Measurements from ENCODE around the gene B3GAT3. TPM values are rescaled to one million over a fixed set of nuclear protein-coding genes. Genes with fewer than 3 reads are reported as not detected.
A peak's percentile ranks its signal among the peaks of the same experiment; 100 is the strongest.

B3GAT3 gene
- total and polyA plus RNA-seq, 2 experiments from 2014 or later, result 46.4 to 64.9 TPM

DNA sequence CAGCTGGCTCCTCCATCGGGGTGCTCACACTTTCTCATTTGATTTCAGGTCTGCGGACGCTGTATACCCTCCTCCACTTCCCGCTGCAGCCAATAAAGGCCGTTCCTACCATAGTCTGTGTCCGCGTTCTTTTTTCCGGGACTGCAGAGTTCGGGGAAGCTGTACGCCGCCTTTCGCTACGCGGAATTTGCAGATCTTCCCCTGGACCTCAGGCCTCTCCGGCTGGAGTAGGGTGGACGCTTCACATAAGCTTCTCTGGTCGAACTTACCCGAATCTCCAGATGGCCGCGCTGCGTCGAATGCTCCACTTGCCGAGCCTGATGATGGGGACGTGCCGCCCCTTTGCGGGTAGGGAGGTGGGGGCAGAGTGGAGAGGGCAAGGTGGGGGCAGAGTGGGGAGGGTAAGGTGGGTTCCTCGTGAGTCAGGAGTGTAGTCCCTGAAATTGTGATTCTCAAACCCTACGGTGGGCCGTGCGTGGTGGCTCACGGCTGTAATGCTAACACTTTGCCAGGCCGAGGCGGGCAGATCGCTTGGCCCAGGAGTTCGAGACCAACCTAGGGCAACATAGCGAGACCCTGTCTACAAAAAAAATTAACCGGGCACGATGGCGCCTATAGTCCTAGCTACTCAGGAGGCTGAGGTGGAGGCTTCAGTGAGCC, 43.9 kb upstream of the B3GAT3 start:
- peaks cover 2% of the 10 kb centered on the region for H3K36me3 ChIP-seq
- H3K4me1 ChIP-seq (ENCODE audit: low read depth), result peaks cover 15% of the 10 kb centered on the region
- H3K4me3 ChIP-seq, result peak overlapping the region; percentile 67
- no peaks in the 10 kb centered on the region for H3K27me3 ChIP-seq
- TF ChIP-seq, protein P1, sequence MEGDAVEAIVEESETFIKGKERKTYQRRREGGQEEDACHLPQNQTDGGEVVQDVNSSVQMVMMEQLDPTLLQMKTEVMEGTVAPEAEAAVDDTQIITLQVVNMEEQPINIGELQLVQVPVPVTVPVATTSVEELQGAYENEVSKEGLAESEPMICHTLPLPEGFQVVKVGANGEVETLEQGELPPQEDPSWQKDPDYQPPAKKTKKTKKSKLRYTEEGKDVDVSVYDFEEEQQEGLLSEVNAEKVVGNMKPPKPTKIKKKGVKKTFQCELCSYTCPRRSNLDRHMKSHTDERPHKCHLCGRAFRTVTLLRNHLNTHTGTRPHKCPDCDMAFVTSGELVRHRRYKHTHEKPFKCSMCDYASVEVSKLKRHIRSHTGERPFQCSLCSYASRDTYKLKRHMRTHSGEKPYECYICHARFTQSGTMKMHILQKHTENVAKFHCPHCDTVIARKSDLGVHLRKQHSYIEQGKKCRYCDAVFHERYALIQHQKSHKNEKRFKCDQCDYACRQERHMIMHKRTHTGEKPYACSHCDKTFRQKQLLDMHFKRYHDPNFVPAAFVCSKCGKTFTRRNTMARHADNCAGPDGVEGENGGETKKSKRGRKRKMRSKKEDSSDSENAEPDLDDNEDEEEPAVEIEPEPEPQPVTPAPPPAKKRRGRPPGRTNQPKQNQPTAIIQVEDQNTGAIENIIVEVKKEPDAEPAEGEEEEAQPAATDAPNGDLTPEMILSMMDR (IDR thresholded peaks at IDR 0.05; ENCODE audit: low read depth, low read length), result no peak
- no peaks in the 10 kb centered on the region for H3K9me3 ChIP-seq (ENCODE audit: low read depth)
- H3K27ac ChIP-seq, result peak overlapping the region; percentile 89
- DNase-seq (ENCODE audit: low read depth in 1 of 2, low spot score in 1 of 2), result peak; percentile 78 to 79

DNA sequence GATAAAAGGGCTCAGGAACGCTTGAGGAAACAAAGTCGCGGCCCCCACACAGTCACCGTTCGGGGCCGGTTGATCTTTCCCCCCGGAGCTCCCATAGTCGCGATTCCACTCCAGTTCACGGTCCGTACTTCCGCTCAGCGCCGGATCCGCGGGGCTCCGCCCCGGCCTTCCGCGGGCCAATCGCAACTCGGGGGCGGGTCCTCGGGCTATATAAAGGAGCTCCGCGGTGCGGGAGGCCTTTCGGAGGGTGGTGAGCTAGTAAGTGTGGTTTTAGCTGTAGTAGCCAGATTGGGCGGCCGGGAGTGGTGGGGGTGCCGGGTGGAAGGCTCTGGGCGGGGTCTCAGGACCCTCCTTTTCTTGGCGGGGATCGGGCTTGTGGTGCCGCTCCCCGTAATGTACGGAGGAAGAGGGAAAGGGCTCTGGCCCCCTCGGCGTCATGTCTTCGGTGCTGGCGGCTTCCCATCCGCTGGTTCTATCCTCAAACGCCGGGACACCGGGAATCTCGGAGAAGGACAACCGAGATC, 43.4 kb upstream of the B3GAT3 start, which contains the start of the genes C11orf98 and CSKMT:
Gene C11orf98 (minus strand): TSS at position 136 of the 524 bp plus-strand sequence. CDS start 41 bp downstream, at position 95.
Gene CSKMT (plus strand): TSS at position 238 of the 524 bp plus-strand sequence. CDS start 568 bp downstream, outside the sequence.
- H3K27ac ChIP-seq, result peak within 1 kb of the TSS; percentile 89
- DNase-seq (ENCODE audit: low read depth in 1 of 2, low spot score in 1 of 2), result peak; percentile 94 to 96
- H3K4me1 ChIP-seq (ENCODE audit: low read depth), result peaks cover 14% of the 10 kb centered on the region
- H3K36me3 ChIP-seq, result peaks cover 2% of the 10 kb centered on the region
- H3K9me3 ChIP-seq (ENCODE audit: low read depth), result no peaks in the 10 kb centered on the region
- H3K4me3 ChIP-seq, result peak within 1 kb of the TSS; percentile 67
- no peaks in the 10 kb centered on the region for H3K27me3 ChIP-seq
- TF ChIP-seq, protein P1 (IDR thresholded peaks at IDR 0.05; ENCODE audit: low read depth, low read length), result no peak

DNA sequence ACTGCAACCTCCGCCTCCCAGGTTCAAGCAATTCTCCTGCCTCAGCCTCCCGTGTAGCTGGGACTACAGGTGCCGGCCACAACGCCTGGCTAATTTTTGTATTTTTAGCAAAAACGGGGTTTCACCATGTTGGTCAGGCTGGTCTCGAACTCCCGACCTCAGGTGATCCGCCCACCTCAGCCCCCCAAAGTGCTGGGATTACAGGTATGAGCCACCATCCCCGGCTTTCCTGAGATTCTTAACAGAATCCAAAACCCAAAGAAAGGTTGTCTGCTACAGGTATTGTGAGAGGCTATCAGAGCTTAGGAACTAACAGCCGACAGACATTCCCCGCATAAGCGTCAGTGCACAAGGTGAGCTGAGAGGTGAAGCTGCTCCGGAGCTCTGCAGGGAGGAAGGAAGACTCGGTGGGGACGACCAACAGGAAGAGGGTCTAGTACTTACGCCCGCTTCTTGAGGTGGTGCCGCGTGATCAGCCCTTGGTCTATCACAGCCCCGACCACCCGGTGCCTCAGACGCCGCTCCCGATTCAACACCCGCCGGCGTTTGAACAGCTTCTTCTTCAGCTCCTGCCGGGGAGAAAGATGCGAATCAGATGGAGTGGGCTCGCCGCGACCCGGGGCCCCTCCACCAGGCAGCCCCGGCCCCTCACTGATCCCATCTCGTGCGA, 42.8 kb upstream of the B3GAT3 start:
- peak overlapping the region; percentile 67 for H3K4me3 ChIP-seq
- H3K9me3 ChIP-seq (ENCODE audit: low read depth), result no peaks in the 10 kb centered on the region
- H3K27ac ChIP-seq, result peak overlapping the region; percentile 89
- no peaks in the 10 kb centered on the region for H3K27me3 ChIP-seq
- H3K4me1 ChIP-seq (ENCODE audit: low read depth), result peaks cover 14% of the 10 kb centered on the region
- TF ChIP-seq, protein P1 (IDR thresholded peaks at IDR 0.05; ENCODE audit: low read depth, low read length), result no peak
- peaks cover 2% of the 10 kb centered on the region for H3K36me3 ChIP-seq
- DNase-seq (ENCODE audit: low read depth in 1 of 2, low spot score in 1 of 2), result peak; percentile 57 to 75

DNA sequence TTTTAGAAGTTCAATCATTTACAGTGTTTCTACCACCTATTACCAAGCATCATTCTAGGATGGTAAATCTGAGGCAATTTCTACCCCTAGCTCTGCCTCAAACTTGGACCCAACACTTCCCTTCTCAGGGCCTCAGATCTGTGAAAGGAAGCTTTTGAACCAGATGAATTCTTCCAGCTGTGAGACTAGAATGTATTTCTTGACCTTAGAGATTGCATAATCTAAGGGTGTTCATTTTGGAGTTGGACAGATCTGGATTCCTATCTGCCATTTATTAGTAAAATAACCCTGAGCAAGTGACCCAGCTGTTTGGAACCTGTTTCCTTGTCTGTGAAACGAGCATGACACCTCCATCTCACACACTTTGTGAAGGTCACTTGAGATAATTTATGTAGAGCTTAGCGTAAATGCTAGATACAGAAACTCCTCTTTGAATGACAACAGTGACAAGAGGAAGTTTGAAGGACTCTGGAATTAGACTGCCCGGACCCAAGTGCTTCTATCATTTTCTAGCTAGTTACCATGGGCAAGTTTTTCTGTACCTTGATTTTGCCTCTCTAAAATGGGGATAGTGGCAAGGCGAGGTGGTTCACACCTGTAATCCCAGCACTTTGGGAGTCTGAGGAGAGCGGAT, 35.1 kb upstream of the B3GAT3 start:
- Histone ChIP-seq H3K4me3 (no peak overlapping the region), H3K9me3 (ENCODE audit: low read depth) (no peaks in the 10 kb centered on the region), H3K27ac (peak overlapping the region; percentile 74), H3K4me1 (ENCODE audit: low read depth) (no peaks in the 10 kb centered on the region), H3K27me3 (no peaks in the 10 kb centered on the region), H3K36me3 (no peaks in the 10 kb centered on the region)
- DNase-seq (ENCODE audit: low read depth in 1 of 2, low spot score in 1 of 2), result peak in 1 of 2 donors; percentile 6
- TF ChIP-seq, protein P1 (IDR thresholded peaks at IDR 0.05; ENCODE audit: low read depth, low read length), result no peak

DNA sequence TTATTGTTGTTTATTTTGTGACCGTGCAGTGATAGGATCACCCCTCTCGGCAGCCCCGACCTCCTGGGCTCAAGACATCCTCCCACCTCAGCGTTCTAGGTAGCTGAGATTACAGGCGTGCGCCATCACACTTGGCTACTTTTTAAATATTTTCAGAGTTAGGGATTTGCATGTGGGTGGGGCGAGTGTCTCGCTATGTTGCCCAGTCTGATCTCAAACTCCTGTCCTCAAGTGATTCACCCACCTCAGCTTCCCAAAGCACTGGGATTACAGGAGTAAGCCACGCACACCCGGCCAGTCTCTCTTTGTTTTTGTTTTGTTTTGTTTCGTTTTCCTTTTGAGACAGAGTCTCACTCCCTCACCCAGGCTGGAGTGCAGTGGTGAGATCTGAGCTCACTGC, 32.5 kb upstream of the B3GAT3 start:
- Histone ChIP-seq H3K27me3 (no peaks in the 10 kb centered on the region), H3K4me3 (no peak overlapping the region), H3K4me1 (ENCODE audit: low read depth) (no peaks in the 10 kb centered on the region), H3K27ac (no peak overlapping the region), H3K36me3 (peaks cover 5% of the 10 kb centered on the region), H3K9me3 (ENCODE audit: low read depth) (no peaks in the 10 kb centered on the region)
- no peak for DNase-seq (ENCODE audit: low read depth in 1 of 2, low spot score in 1 of 2)
- TF ChIP-seq, protein P1 (IDR thresholded peaks at IDR 0.05; ENCODE audit: low read depth, low read length), result no peak
